Stomach (tissue), 4 donors: ENCODE data around the gene PALLD.

Experiments
- CTCF ChIP-seq, 7 experiments: fragments of 450-650 bp in 4 of 7; fragments of 200-600 bp in 3 of 7; sonication (generic) in 3 of 7; IDR thresholded peaks; one replicate each; pipeline ENCODE4 v1.5.1; 2016 to 2019; ENCODE audit warnings: antibody characterized with exemption in 7 of 7, control low read depth in 2 of 7, mild to moderate bottlenecking in 1 of 7
- POLR2A ChIP-seq, 4 donors: fragments of 450-650 bp; IDR thresholded peaks; one replicate each; pipeline ENCODE4 v1.6.1; 2016; ENCODE audit warnings: antibody characterized with exemption in 4 of 4, control low read depth in 2 of 4, mild to moderate bottlenecking in 1 of 4, moderate library complexity in 1 of 4

- no peak for TF ChIP-seq POLR2A (IDR thresholded peaks at IDR 0.05)
- no peak for TF ChIP-seq CTCF (IDR thresholded peaks at IDR 0.05)
These were observed 260.6 kb downstream of the PALLD start for GRCh38 chr4:168757500-168757899.
